AG08396 (cell line): ENCODE data around the gene ETFB.
A peak's percentile ranks its signal among the peaks of the same experiment; 100 is the strongest.
"Not testable (repeated sequence)": the region's sequence is repeated elsewhere in the genome, so short reads cannot be mapped to it uniquely, and the experiment has no call there.

Source experiments
- DNase-seq: peaks from one replicate; pipeline ENCODE4 v3.0.0; 2012; ENCODE audit warnings: low spot score, mixed read lengths

The ETFB gene

GRCh38 chr19:51365965-51366388 is at the start of gene ETFB:
TSS of gene ETFB (minus strand) at chr19:51366388. CDS start at chr19:51366326, 62 bp downstream.
- DNase-seq = no peak

GRCh38 chr19:51415187-51415586 is 49.0 kb upstream of the ETFB start:
- no peak for DNase-seq

DNA sequence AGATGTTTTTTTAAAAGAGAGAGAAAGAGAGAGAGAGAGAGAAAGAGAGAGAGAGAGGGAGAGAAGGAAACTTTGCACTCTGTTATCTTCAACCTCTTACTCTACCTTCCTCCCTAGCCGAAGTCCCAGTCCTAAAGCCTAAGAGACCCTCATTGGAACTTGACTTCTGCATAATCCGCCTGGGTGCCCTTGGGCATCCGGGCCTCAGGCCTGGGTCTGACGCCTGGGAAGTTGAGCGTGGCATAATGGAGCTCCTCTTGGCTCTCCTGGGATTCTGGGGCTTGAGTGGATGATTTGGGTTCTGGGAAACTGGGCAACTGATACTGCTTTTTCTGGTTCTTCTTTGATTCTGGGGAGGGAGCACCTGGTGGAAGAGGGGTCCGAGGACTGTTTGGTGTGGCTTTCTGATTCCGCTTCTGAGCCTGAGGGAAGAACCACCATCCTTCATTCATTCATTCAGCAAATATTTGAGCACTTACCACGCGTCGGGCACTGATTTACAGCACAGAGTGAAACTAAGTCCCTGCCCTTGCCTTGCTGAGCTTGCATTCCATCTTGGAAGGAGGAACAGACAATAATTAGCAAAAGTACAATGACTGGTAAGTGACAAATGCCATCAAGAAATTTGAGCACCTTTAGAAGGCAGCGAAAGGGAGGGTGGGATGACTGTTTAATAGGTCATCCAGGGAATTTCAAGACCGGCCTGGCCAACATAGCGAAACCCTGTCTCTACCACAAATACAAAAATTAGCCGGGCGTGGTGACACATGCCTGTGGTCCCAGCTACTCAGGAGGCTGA is 45.0 kb upstream of the ETFB start:
- no peak for DNase-seq

DNA sequence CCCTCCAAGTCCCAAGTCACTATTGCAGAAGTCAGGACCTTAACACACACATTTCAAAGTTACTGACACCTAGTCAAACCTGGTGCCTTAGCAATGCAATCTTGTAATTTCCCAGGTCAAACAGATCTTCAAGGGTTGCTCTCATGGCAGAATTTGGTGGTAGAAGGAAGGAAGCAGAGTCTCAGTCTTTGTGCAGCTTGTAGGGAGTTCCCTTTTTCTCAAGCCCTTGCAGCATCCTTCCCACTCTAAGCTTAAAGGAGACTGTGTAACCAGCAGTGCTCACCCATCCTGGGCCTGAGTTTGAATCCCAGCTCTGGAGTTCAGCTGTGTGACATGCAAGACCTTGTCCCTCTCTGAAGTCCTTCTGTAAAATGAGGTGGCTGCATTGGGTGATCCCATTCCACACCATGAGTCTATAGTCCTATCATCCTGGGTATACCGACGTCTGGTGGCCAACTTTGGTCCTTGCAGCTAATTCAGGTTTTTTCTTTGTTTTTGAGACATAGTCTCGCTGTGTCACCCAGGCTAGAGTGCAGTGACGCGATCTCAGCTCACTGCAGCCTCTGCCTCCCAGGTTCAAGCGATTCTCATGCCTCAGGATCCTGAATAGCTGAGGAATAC is 41.4 kb upstream of the ETFB start:
- DNase-seq = no peak

DNA sequence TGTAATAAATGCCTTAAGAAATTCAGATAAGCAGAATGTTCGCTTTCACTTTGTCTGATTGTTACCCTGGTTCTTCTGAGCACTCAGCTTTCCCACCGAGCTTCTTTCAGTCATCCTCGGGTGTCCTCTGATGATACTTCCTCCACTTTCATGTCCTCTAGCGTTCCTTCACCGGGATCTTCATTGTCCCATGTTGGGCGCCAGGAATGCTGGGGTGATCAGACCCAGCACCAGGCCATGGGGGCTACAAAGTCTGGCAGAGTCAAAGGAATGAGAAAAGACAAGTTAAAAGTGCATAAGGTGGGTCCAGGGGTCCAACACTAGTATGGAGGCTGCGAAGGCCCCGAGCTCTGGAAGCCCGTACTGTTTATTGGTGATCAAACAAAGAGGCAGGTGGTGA is 35.9 kb upstream of the ETFB start:
- DNase-seq = no peak

GRCh38 chr19:51399936-51400335 is 33.7 kb upstream of the ETFB start:
- DNase-seq = not testable (repeated sequence)

DNA sequence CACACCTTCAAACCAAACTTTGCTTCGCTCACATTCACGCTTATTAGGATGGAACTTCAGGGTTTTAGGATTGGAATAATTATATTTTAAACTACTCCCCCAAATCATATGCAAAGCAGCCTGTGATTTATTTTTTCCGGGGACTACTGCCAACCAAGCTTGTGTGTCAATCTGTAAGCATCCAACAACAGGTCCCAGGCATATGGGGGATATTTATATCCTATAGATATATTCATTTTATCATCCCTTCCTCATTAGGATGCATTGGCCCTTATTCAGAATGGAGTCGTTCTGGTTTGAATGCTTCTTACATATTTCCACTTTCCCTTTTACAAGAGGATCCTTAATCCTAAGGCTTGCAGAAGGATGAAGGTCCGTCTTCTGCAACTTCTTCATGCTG is 33.0 kb upstream of the ETFB start:
- no peak for DNase-seq

DNA sequence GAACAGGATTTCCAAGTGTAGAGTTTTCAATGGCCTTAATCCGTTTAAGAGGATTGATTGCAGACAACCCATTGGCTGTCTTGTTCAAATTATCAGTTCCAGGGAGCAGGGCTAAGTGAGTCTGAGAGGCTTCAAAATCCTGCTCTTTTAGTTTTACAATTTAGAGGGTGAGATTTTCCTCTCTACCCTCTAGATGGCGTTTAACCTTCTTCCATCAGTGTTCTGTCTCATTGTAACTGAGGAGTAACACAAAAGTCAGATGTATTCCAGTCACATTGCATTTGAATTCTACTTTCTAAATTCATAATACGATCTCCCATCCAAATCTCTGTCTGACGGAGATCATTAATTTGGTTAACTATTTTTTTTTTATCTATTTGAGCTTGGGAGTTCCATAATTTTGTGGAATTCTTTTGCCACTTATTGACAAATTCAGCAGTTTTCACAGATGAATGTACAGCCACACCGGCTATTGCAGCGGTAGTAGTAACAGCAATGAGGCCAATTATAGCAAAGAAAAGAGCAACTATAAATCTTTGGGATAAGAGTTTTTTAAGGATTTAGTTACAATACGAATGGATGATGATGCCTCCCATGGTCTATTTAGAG is 32.0 kb upstream of the ETFB start:
- no peak for DNase-seq

GRCh38 chr19:51397453-51397852 is 31.3 kb upstream of the ETFB start:
- not testable (repeated sequence) for DNase-seq

GRCh38 chr19:51396175-51396574 is 30.0 kb upstream of the ETFB start:
- no peak for DNase-seq

DNA sequence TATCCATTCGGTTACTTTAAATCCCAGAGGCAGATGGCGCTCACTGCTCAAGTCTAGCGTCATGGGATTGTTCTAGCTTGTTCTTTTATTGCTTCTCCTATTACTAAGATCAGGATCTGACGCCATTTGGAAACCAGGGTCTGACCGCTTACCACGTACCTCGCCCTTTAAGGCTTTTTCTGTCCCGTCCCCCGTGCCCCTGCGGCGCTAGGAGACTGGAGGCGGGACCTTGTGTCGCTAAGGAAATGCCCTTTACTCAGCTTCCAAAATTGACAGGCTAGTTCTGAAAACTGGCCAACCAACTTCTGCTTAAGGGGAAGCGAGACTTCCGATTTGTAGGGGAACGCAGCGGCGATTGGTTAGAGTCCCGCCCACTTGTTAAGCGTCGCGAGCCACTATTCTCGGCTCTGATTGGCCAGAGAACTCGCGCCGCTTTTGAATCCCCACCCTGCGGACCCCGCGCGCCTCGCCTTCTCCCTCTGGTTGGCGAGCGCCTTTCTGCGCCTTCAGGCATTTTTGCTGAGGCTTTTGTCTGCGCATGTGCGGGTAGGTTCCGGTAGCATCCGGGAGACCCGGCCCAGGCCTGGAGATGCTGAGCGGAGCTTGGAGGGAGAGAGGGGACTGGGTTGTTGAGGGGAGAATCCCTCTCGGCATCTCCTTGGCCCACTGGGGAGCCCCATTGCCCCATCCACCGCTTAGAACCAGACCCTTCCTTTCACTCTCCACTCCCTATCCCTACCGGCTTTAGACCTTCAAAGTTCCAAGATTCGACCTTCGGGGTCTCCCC is 28.1 kb upstream of the ETFB start:
- peak; percentile 97 for DNase-seq

GRCh38 chr19:51392701-51393100 is 26.5 kb upstream of the ETFB start:
- no peak for DNase-seq

DNA sequence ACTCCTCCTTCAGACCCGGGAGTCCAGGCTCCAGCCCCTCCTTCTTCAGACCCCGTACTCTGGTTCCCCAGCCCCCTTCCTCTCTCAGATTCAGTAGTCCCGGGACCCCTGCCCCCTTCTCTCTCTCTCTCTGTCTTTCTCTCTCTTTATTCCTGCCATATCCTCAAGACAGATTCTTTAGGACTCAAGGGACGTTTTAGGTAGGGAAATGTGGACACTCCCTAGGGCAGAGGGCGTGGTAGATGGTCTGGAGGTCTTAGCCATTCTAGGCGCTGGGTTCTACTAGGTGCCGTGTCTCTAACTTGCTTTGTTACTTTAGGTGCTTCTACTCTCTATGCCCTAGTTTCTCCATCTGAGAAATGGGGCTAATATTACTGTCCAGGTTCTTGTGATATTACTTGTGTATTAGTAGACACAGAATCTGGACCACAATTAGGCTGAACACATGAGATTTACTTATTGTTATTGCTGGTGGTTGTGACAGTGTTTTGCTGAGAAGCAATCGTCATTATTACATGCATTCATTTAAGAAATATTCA is 25.0 kb upstream of the ETFB start:
- DNase-seq = no peak

GRCh38 chr19:51389143-51389542 is 23.0 kb upstream of the ETFB start:
- no peak for DNase-seq

GRCh38 chr19:51387924-51388389 is 21.8 kb upstream of the ETFB start, which contains the start of gene LIM2:
TSS of gene LIM2 (minus strand) at chr19:51387974. CDS start at chr19:51387443, 531 bp downstream.
- no peak for DNase-seq

DNA sequence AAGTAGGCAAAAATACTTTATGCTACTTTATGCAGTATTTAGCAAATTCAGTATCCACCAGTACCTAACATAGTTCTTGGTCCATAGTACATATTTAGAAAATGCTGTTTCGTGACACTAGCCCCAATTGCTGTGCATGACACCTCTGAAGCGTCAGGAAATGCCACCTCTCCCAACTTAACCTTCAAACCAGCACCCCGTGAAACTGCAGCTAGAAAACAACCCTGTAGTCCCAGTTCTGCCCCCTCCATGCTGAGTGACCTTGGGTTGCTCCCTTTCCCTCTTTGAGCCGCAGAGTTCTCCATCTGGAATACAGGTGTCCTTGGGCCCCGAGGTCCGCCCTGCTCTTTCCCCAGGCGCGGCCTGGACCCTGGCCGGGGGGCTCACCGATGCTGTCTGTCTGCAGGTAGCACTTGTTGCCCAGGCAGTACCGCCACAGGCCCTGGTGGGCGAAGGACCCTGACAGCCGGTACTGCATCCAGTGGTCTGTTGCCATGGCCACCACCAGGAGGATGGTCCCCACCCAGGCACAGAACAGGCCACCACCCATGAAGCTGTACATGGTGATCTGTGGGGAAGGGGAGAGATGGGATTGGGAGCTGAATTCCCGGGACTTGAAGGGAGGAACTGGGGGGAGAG is 20.8 kb upstream of the ETFB start:
- no peak for DNase-seq

DNA sequence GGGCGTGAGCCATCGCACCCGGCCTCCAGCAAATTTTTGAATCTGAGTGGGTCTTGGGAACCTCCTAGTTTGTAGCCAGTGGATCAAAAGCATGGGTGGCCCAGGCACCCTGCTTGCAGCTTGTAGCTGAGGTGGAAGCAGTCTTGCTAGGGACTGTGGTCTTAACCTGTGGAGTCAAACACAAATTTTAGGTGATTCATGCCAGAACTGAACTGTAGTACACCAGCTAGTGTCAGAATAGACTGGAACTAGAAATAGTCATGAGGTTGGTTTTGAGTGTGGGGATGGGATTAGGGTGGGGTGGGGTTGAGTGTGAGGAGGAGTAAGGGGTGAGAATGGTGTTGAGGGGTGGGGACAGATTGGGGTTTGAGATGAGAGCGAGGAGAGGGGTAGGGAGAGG is 15.8 kb upstream of the ETFB start:
- no peak for DNase-seq

DNA sequence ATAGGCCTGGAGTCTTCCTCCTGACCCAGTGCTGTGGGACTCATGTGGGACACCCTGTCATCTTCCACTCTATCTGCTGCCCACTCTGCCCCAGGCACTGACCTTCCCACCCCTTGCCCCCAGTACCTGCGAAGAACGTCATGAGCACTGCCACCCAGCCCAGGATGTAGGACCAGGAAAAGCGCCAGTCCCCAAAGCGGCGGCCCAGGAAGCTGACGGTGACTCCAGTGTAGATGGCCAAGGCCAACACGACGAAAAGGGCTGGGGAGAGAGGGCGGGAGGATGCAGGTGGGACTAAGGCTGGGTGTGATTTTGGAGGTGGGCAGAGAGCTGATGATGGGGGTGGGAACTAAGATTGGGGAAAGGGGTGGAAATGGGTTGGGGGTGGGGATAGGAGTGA is 14.2 kb upstream of the ETFB start:
- DNase-seq = no peak

DNA sequence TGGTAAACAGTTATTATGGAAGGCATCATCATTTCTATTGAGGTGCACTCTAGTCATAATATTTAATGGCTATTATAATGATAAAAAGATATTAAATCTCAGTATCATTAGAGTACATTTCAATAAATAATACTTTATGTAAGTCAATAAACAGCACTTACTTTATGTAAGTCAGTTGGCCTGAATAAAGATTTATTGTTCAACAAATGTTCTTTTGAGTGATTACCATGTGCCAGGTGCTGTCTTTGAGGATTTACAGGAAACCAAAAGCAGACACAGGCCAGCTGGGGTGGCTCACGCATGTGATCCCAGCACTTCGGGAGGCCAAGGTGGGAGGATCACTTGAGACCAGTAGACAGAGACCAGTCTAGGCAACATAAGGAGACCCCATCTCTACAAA is 11.2 kb upstream of the ETFB start:
- DNase-seq = no peak

- no peak for DNase-seq
These were observed 9.5 kb upstream of the ETFB start for GRCh38 chr19:51375504-51376221.
